ENCODE results near the gene SLIT3. TPM values are rescaled to one million over a fixed set of nuclear protein-coding genes. Genes with fewer than 3 reads are reported as not detected.

SLIT3 gene
- total RNA-seq, 1 experiment from 2014 or later = not detected

- no peak overlapping the region for H2AFZ ChIP-seq
- H3K27ac ChIP-seq = no peak overlapping the region
- no peaks in the 10 kb centered on the region for H3F3A ChIP-seq (ENCODE audit: insufficient read depth, low read depth)
- no peak for TF ChIP-seq EZH2 (IDR thresholded peaks at IDR 0.05; ENCODE audit: low read depth)
- TF ChIP-seq CTCF (conservative IDR thresholded peaks at IDR 0.05) = no peak
- ChIA-PET POLR2A (ENCODE audit: unreplicated experiment) (no interaction called here), CTCF (no interaction called here)
- H3K9me3 ChIP-seq (ENCODE audit: insufficient read depth, low read depth) = no peaks in the 10 kb centered on the region
- H3K4me1 ChIP-seq (replicated peaks; ENCODE audit: insufficient read depth) = no peaks in the 10 kb centered on the region
- no peaks in the 10 kb centered on the region for H3K79me2 ChIP-seq (ENCODE audit: low read depth)
- no peak overlapping the region for H3K4me2 ChIP-seq
- DNase-seq = no peak
- H3K4me3 ChIP-seq = no peak overlapping the region
- intact Hi-C loops (cut with micrococcal nuclease; ENCODE audit: unreplicated experiment) = no loop called here
- H3K9me2 ChIP-seq (ENCODE audit: insufficient read depth) = no peaks in the 10 kb centered on the region
- BruUV-seq (replicated peaks) = no TSS peak
- H4K20me1 ChIP-seq (ENCODE audit: insufficient read depth) = no peaks in the 10 kb centered on the region
- H3K36me3 ChIP-seq (ENCODE audit: low read depth) = no peaks in the 10 kb centered on the region
- peaks cover 26% of the 10 kb centered on the region; the same call in 1 of the 2 replicates for H3K27me3 ChIP-seq (ENCODE audit: insufficient read depth, low read depth)
These were observed 4.4 kb downstream of the SLIT3 start for GRCh38 chr5:169296419-169297143.

DNA sequence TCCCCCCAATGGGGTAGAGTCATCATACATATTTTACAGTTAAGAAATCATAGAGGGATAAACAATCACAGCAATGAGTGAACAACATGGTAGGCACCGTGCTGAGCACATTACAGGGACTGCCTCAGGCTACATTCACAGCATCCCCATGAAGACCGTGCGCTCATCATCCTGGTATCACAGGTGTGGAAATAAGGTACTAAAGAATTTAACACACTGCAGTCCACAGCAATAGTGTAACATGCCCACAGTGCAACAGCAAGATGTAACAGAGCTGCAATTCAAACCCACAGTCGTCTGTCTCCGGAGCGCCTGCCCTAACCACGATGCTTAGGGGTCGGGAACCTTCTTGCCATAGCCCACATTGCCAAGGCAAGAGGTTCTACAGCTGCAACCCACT is 5.6 kb downstream of the SLIT3 start:
- H3K4me3 ChIP-seq = no peak overlapping the region
- peaks cover 30% of the 10 kb centered on the region; the same call in 1 of the 2 replicates for H3K27me3 ChIP-seq (ENCODE audit: insufficient read depth, low read depth)
- DNase-seq = no peak
- ChIA-PET POLR2A (ENCODE audit: unreplicated experiment) (interaction anchor here (0.5 kb wide), 1 partner anchor 56 kb away, joined by 3 read pairs; no protein-coding TSS in a partner anchor), CTCF (no interaction called here)
- no peaks in the 10 kb centered on the region for H3K4me1 ChIP-seq (replicated peaks; ENCODE audit: insufficient read depth)
- H3K4me2 ChIP-seq = no peak overlapping the region
- no peaks in the 10 kb centered on the region for H3K9me2 ChIP-seq (ENCODE audit: insufficient read depth)
- no TSS peak for BruUV-seq (replicated peaks)
- intact Hi-C loops (cut with micrococcal nuclease; ENCODE audit: unreplicated experiment) = no loop called here
- H3K9me3 ChIP-seq (ENCODE audit: insufficient read depth, low read depth) = no peaks in the 10 kb centered on the region
- H3K36me3 ChIP-seq (ENCODE audit: low read depth) = no peaks in the 10 kb centered on the region
- H2AFZ ChIP-seq = no peak overlapping the region
- no peaks in the 10 kb centered on the region for H3F3A ChIP-seq (ENCODE audit: insufficient read depth, low read depth)
- TF ChIP-seq EZH2 (IDR thresholded peaks at IDR 0.05; ENCODE audit: low read depth) (no peak), CTCF (conservative IDR thresholded peaks at IDR 0.05) (no peak)
- H4K20me1 ChIP-seq (ENCODE audit: insufficient read depth) = no peaks in the 10 kb centered on the region
- H3K79me2 ChIP-seq (ENCODE audit: low read depth) = no peaks in the 10 kb centered on the region
- no peak overlapping the region for H3K27ac ChIP-seq

DNA sequence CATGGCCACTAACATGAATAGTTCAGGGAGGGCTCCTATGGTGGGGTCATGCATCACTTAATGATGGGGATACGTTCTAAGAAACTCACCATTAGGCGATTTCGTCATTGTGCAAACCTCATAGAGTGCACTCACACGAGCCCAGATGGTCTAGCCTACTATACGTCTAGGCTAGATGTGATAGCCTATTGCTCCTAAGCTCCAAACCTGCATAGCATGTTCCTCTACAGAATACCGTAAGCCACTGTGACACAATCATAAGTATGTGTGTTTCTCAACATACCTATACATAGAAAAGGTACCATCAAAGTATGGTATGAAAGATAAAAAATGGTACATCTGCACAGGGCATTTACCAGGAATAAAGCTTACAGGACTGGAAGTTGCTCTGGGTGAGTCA is 6.3 kb downstream of the SLIT3 start:
- H3F3A ChIP-seq (ENCODE audit: insufficient read depth, low read depth) = no peaks in the 10 kb centered on the region
- no peak overlapping the region for H3K27ac ChIP-seq
- DNase-seq = no peak
- H3K4me3 ChIP-seq = no peak overlapping the region
- H3K4me1 ChIP-seq (replicated peaks; ENCODE audit: insufficient read depth) = no peaks in the 10 kb centered on the region
- TF ChIP-seq EZH2 (IDR thresholded peaks at IDR 0.05; ENCODE audit: low read depth) (no peak), CTCF (conservative IDR thresholded peaks at IDR 0.05) (no peak)
- H3K9me3 ChIP-seq (ENCODE audit: insufficient read depth, low read depth) = no peaks in the 10 kb centered on the region
- H3K79me2 ChIP-seq (ENCODE audit: low read depth) = no peaks in the 10 kb centered on the region
- no peaks in the 10 kb centered on the region for H3K9me2 ChIP-seq (ENCODE audit: insufficient read depth)
- no peak overlapping the region for H2AFZ ChIP-seq
- no TSS peak for BruUV-seq (replicated peaks)
- ChIA-PET CTCF (no interaction called here), POLR2A (ENCODE audit: unreplicated experiment) (no interaction called here)
- no peaks in the 10 kb centered on the region for H4K20me1 ChIP-seq (ENCODE audit: insufficient read depth)
- intact Hi-C loops (cut with micrococcal nuclease; ENCODE audit: unreplicated experiment) = no loop called here
- H3K36me3 ChIP-seq (ENCODE audit: low read depth) = no peaks in the 10 kb centered on the region
- peaks cover 32% of the 10 kb centered on the region; the same call in 1 of the 2 replicates for H3K27me3 ChIP-seq (ENCODE audit: insufficient read depth, low read depth)
- H3K4me2 ChIP-seq = no peak overlapping the region

Data from PC-9 (cell line).